Astrocyte (in vitro differentiated cells and primary cell): Measurements from ENCODE around the gene ZNF674. TPM values are rescaled to one million over a fixed set of nuclear protein-coding genes. Genes with fewer than 3 reads are reported as not detected.
"Not testable (repeated sequence)": the region's sequence is repeated elsewhere in the genome, so short reads cannot be mapped to it uniquely, and the experiment has no call there.

Source experiments
- DNase-seq: peaks from one replicate; pipeline ENCODE4 v3.0.0-alpha.2; 2010; ENCODE audit warnings: low read depth
- FAIRE-seq: peaks from 2 replicates; lab custom pipeline; 2011; peaks lifted over from hg19 to GRCh38; lab: Jason Lieb, UNC
- H2AFZ ChIP-seq: 2 replicates; pipeline ENCODE4 v1.6.0; 2012; ENCODE audit warnings: low read depth, low read length, inconsistent platforms
- H3K27ac ChIP-seq: 2 replicates; pipeline ENCODE4 v1.5.1; 2011; ENCODE audit warnings: low read depth, low read length, inconsistent platforms
- H3K27me3 ChIP-seq: 2 replicates; pipeline ENCODE4 v1.6.0; 2011; ENCODE audit warnings: low read length, inconsistent platforms; ENCODE audit not compliant: insufficient read depth
- H3K36me3 ChIP-seq: 2 replicates; pipeline ENCODE4 v1.5.1; 2011; ENCODE audit warnings: low read length, inconsistent platforms; ENCODE audit not compliant: insufficient read depth
- H3K4me1 ChIP-seq: 2 replicates; pipeline ENCODE4 v1.5.1; 2011; ENCODE audit warnings: low read length, inconsistent platforms; ENCODE audit not compliant: insufficient read depth
- H3K4me2 ChIP-seq: 2 replicates; pipeline ENCODE4 v1.6.0; 2012; ENCODE audit warnings: low read length, inconsistent platforms
- H3K4me3 ChIP-seq: 2 replicates; pipeline ENCODE4 v1.5.1; 2011; ENCODE audit warnings: low read depth, mild to moderate bottlenecking, low read length, inconsistent platforms; ENCODE audit not compliant: insufficient read depth
- H3K79me2 ChIP-seq: 2 replicates; pipeline ENCODE4 v1.6.0; 2012; ENCODE audit warnings: mild to moderate bottlenecking, low read length, inconsistent platforms; ENCODE audit not compliant: insufficient read depth
- H3K9ac ChIP-seq: 2 replicates; pipeline ENCODE4 v1.6.0; 2012; ENCODE audit warnings: mild to moderate bottlenecking, low read length, inconsistent platforms
- H3K9me3 ChIP-seq: 2 replicates; pipeline ENCODE4 v1.5.1; 2012; ENCODE audit warnings: low read depth, mild to moderate bottlenecking, low read length, inconsistent platforms; ENCODE audit not compliant: insufficient read depth
- H4K20me1 ChIP-seq: 2 replicates; pipeline ENCODE4 v1.6.0; 2012; ENCODE audit warnings: low read length, inconsistent platforms; ENCODE audit not compliant: insufficient read depth
- H3K27ac Mint-ChIP-seq: one replicate; pipeline ENCODE4 v1.8.0; 2021; ENCODE audit warnings: mild to moderate bottlenecking, mixed read lengths; ENCODE audit not compliant: unreplicated experiment
- H3K27me3 Mint-ChIP-seq: one replicate; pipeline ENCODE4 v1.8.0; 2021; ENCODE audit warnings: low read depth, mixed read lengths; ENCODE audit not compliant: unreplicated experiment
- H3K36me3 Mint-ChIP-seq: one replicate; pipeline ENCODE4 v1.8.0; 2021; ENCODE audit warnings: low read depth, mixed read lengths; ENCODE audit not compliant: unreplicated experiment
- H3K4me1 Mint-ChIP-seq: one replicate; pipeline ENCODE4 v1.8.0; 2021; ENCODE audit warnings: low read depth, mixed read lengths; ENCODE audit not compliant: unreplicated experiment
- H3K4me3 Mint-ChIP-seq: one replicate; pipeline ENCODE4 v1.8.0; 2021; ENCODE audit warnings: mild to moderate bottlenecking, moderate library complexity, mixed read lengths; ENCODE audit not compliant: unreplicated experiment
- H3K9me3 Mint-ChIP-seq: one replicate; pipeline ENCODE4 v1.8.0; 2021; ENCODE audit warnings: mild to moderate bottlenecking, mixed read lengths; ENCODE audit not compliant: unreplicated experiment
- EZH2 ChIP-seq: IDR thresholded peaks from 2 replicates; pipeline ENCODE4 v1.6.1; 2012; ENCODE audit warnings: mild to moderate bottlenecking, low read length, inconsistent platforms; ENCODE audit not compliant: insufficient read depth
- total RNA-seq: library from RNA; stranded (reverse); gene quantifications from 2 replicates; pipeline ENCODE4 v1.2.1, GENCODE V29; 2021
- TF ChIP-seq, protein P1 (sequence below): IDR thresholded peaks from 2 replicates; pipeline ENCODE4 v1.5.1; 2011; ENCODE audit warnings: low read depth, mild to moderate bottlenecking, inconsistent platforms, low read length, moderate library complexity; ENCODE audit not compliant: insufficient read depth

ZNF674 gene
- total RNA-seq, 1 donor from 2014 or later, result 5.5 TPM

DNA sequence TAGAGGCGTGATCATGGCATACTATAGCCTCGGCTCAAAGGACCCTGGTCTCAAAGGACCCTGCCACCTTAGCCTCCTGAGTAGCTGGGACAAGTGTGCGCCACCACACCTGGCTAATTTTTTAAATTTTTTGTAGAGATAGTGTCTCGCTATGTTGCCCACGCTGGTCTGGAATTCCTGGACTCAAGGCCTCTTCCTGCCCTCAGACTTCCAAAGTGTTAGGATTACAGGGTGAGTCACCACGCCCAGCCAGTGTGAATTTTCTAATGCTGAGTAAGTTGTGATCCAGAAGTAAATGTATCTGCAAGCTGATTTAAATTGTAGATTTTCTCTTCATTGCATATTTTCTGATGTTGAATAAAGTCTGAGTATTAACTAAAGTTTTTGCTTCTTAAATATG lies 2.6 kb upstream of the ZNF674 start:
- Mint-ChIP-seq H3K4me1 (peaks cover 21% of the 10 kb centered on the region), H3K27me3 (no peaks in the 10 kb centered on the region), H3K36me3 (peaks cover 8% of the 10 kb centered on the region), H3K9me3 (no peaks in the 10 kb centered on the region), H3K27ac (peak overlapping the region; percentile 98), H3K4me3 (peak overlapping the region; percentile 62)
- H3K27ac ChIP-seq, result peak overlapping the region; percentile 73
- H3K79me2 ChIP-seq, result peaks cover 53% of the 10 kb centered on the region
- H3K9ac ChIP-seq, result peak overlapping the region; percentile 39
- H3K27me3 ChIP-seq, result no peaks in the 10 kb centered on the region
- FAIRE-seq, result peak; percentile 90
- peaks cover 12% of the 10 kb centered on the region for H3K4me1 ChIP-seq
- H4K20me1 ChIP-seq, result no peaks in the 10 kb centered on the region
- no peaks in the 10 kb centered on the region for H3K9me3 ChIP-seq
- peaks cover 5% of the 10 kb centered on the region for H3K36me3 ChIP-seq
- TF ChIP-seq EZH2, result no peak
- TF ChIP-seq, protein P1, sequence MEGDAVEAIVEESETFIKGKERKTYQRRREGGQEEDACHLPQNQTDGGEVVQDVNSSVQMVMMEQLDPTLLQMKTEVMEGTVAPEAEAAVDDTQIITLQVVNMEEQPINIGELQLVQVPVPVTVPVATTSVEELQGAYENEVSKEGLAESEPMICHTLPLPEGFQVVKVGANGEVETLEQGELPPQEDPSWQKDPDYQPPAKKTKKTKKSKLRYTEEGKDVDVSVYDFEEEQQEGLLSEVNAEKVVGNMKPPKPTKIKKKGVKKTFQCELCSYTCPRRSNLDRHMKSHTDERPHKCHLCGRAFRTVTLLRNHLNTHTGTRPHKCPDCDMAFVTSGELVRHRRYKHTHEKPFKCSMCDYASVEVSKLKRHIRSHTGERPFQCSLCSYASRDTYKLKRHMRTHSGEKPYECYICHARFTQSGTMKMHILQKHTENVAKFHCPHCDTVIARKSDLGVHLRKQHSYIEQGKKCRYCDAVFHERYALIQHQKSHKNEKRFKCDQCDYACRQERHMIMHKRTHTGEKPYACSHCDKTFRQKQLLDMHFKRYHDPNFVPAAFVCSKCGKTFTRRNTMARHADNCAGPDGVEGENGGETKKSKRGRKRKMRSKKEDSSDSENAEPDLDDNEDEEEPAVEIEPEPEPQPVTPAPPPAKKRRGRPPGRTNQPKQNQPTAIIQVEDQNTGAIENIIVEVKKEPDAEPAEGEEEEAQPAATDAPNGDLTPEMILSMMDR, result no peak
- DNase-seq, result peak; percentile 86
- H3K4me3 ChIP-seq, result peak overlapping the region; percentile 25
- no peak overlapping the region for H2AFZ ChIP-seq
- H3K4me2 ChIP-seq, result peak overlapping the region; percentile 96

DNA sequence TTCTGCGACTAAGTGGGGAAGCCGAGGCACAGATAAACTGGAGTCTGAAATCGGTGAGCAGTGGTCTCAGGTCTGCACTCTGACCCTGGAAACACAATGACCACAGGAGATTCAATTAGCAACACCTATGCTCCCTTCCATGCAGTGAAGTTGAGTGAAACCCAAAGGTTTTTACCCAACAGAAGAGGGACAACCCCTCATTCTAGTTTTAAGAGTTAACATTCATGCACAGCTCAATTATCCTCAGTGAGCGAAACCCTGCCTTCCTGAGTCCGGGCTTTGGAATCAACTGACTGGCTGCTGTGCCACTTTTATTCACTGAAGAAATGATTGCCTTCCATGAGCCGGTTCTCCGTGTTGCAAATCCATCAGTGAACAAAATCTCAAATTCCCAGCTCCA lies 694 bp downstream of the ZNF674 start:
- not testable (repeated sequence) for H2AFZ ChIP-seq, H3K27me3 ChIP-seq, H3K9me3 Mint-ChIP-seq, H3K36me3 ChIP-seq, H3K9me3 ChIP-seq, H4K20me1 ChIP-seq, H3K27me3 Mint-ChIP-seq, DNase-seq, H3K36me3 Mint-ChIP-seq
- H3K4me2 ChIP-seq, result peak overlapping the region; percentile 96
- peaks cover 12% of the 10 kb centered on the region for H3K4me1 ChIP-seq
- H3K4me3 ChIP-seq, result peak overlapping the region; percentile 86
- H3K79me2 ChIP-seq, result peaks cover 47% of the 10 kb centered on the region
- peak overlapping the region; percentile 96 for H3K27ac ChIP-seq
- FAIRE-seq, result peak; percentile 20
- peak overlapping the region; percentile 99 for H3K9ac ChIP-seq
- H3K4me1 Mint-ChIP-seq, result peaks cover 12% of the 10 kb centered on the region
- peak overlapping the region; percentile 93 for H3K4me3 Mint-ChIP-seq
- peak overlapping the region; percentile 98 for H3K27ac Mint-ChIP-seq

DNA sequence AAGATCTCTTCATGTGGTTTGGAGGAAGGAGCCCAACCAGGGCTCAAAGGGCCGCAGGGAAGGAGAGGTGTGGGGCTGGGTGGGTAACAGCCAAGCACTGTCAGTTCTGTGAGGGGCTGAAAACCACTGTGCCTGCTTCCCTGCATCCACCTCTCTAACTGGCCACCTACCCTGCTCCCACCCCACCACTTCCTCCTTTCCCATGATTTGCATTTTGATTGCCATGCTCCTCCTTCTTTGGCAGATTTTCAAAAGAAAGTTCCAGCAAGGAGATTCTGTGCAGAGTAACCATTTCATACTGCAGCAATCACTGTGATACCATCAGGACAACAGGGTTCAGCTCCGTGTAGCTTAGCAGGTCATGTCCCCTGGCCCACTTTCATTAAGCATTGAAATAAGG lies 1.8 kb downstream of the ZNF674 start:
- no peak overlapping the region for H3K4me3 ChIP-seq
- H2AFZ ChIP-seq, result no peak overlapping the region
- FAIRE-seq, result no peak
- H3K9me3 Mint-ChIP-seq, result no peaks in the 10 kb centered on the region
- H3K4me3 Mint-ChIP-seq, result no peak overlapping the region
- peaks cover 38% of the 10 kb centered on the region for H3K79me2 ChIP-seq
- H3K27me3 ChIP-seq, result no peaks in the 10 kb centered on the region
- peaks cover 12% of the 10 kb centered on the region for H3K4me1 ChIP-seq
- no peaks in the 10 kb centered on the region for H3K9me3 ChIP-seq
- no peak overlapping the region for H3K9ac ChIP-seq
- peak overlapping the region; percentile 62 for H3K27ac Mint-ChIP-seq
- H3K4me2 ChIP-seq, result no peak overlapping the region
- H3K27me3 Mint-ChIP-seq, result no peaks in the 10 kb centered on the region
- H3K36me3 Mint-ChIP-seq, result peaks cover 4% of the 10 kb centered on the region
- TF ChIP-seq, protein P1, result no peak
- TF ChIP-seq EZH2, result no peak
- no peak for DNase-seq
- peaks cover 7% of the 10 kb centered on the region for H3K36me3 ChIP-seq
- no peak overlapping the region for H3K27ac ChIP-seq
- H4K20me1 ChIP-seq, result no peaks in the 10 kb centered on the region
- peaks cover 11% of the 10 kb centered on the region for H3K4me1 Mint-ChIP-seq
